Upper lobe of left lung (tissue), 6 donors: ENCODE data around the gene FN3K. TPM values are rescaled to one million over a fixed set of nuclear protein-coding genes. Genes with fewer than 3 reads are reported as not detected.
"Not testable (repeated sequence)": the region's sequence is repeated elsewhere in the genome, so short reads cannot be mapped to it uniquely, and the experiment has no call there.

Source experiments
- ATAC-seq, 2 donors: fragments of 200-7000 bp; cut with Tn5 transposase; one replicate each; pipeline ENCODE4 v1.9.1; 2022; ENCODE audit warnings: mild to moderate bottlenecking in 2 of 2, moderate library complexity in 2 of 2; ENCODE audit not compliant: low FRiP score in 2 of 2
- DNase-seq, 2 donors: peaks; one replicate each; pipeline ENCODE4 v3.0.0-alpha.2; 2019 to 2020
- H3K27ac ChIP-seq, 4 donors: fragments of 200-600 bp; sonication (generic); one replicate each; pipeline ENCODE4 v1.5.1; 2016 to 2019
- H3K27me3 ChIP-seq, 4 donors: fragments of 200-600 bp; sonication (generic); one replicate each; pipeline ENCODE4 v1.5.1; 2017 to 2019
- H3K36me3 ChIP-seq, 4 donors: fragments of 200-600 bp; sonication (generic); one replicate each; pipeline ENCODE4 v1.5.1; 2016 to 2019
- H3K4me1 ChIP-seq, 4 donors: fragments of 200-600 bp; sonication (generic); one replicate each; pipeline ENCODE4 v1.5.1; 2018 to 2019
- H3K4me3 ChIP-seq, 4 donors: fragments of 200-600 bp; sonication (generic); one replicate each; pipeline ENCODE4 v1.5.1; 2017 to 2019; ENCODE audit warnings: mild to moderate bottlenecking in 2 of 4, moderate library complexity in 1 of 4
- H3K9me3 ChIP-seq, 4 donors: fragments of 200-600 bp; sonication (generic); one replicate each; pipeline ENCODE4 v1.5.1; 2018 to 2019
- EP300 ChIP-seq, 4 donors: sonication (generic); formaldehyde crosslinking; IDR thresholded peaks; one replicate each; pipeline ENCODE4 v1.5.1; 2017; ENCODE audit warnings: antibody characterized with exemption in 4 of 4, control low read depth in 2 of 4
- POLR2A ChIP-seq, 4 donors: fragments of 450-650 bp; IDR thresholded peaks; one replicate each; pipeline ENCODE4 v1.5.1; 2016 to 2017; ENCODE audit warnings: antibody characterized with exemption in 4 of 4, mild to moderate bottlenecking in 2 of 4
- POLR2AphosphoS5 ChIP-seq, 2 donors: sonication (generic); formaldehyde crosslinking; IDR thresholded peaks; one replicate each; pipeline ENCODE4 v1.5.1; 2017; ENCODE audit warnings: antibody characterized with exemption in 2 of 2
- WGBS, 2 donors: methylation state at CpG; one replicate each; pipeline ENCODE4 v1.1.5; 2017 to 2018; 5-methylcytosine and 5-hydroxymethylcytosine counted together
- total RNA-seq, 6 donors: library from RNA; depleted of rRNA in 4 of 6; stranded (reverse); fragments of >200 nt in 4 of 6; gene quantifications; one replicate each; pipeline versions ENCODE4 v1.1.0 to v1.2.1, GENCODE V29; 2016 to 2021
- TF ChIP-seq, protein P1 (sequence below), 6 experiments: fragments of 450-650 bp in 4 of 6; fragments of 200-600 bp in 2 of 6; sonication (generic) in 2 of 6; IDR thresholded peaks; one replicate each; pipeline ENCODE4 v1.5.1; 2016 to 2019; ENCODE audit warnings: antibody characterized with exemption in 6 of 6
- donor health status: DM: no; HTN: no; CAD: no; lungs with moderate emphysema.
- donor health status: DM: no; HTN: yes; CAD: no; lungs with severe emphysema.

Gene FN3K
- total RNA-seq, 6 donors from 2014 or later: 10.8 to 63.9 (median 30.7) TPM

DNA sequence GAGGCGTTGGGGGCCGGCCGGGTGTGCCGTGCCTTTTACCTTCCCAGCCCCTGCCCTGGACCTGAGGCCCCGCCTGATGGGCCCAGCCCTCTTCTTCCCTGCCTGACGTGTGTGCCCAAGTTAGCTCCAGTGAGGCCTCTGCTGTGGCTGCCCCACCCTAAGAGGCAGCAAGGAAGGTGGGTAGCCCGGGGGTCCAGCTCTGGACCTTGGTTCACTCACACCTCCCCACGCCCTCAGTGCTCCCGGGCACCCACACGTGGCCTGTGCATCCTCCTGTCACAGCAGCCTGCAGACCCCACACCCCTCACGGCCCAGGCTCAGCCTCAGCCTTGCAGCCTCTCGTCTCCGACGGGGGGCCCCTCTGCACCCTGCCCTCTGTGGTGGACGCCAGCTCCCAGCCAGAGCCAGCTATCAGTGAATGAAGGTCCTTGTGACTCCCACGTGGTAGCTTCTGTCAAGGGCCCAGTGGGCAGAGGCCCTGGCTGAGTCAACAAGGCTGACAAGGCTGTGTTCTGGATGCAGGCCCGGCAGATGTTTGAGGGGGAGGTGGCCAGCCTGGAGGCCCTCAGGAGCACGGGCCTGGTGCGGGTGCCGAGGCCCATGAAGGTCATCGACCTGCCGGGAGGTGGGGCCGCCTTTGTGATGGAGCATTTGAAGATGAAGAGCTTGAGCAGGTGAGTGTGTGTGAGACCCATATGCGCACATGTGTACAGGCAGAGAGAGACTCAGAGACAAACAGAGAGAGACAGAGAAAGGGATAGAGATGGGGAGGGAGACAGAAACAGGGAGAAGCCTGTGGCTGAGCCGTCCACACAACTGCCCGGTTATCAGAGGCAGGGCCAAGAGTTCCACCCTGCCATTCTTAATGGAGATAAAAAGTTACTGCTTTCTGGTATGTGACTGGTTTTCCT, 2.8 kb downstream of the FN3K start:
- 78 to 79% methylated on average over 21 to 24 of the region's 26 CpGs for WGBS, 2 donors
- Histone ChIP-seq H3K4me1 (peaks cover 8 to 31% (median 24%) of the 10 kb centered on the region in 4 donors), H3K9me3 (peaks cover 0 to 10% (median 4%) of the 10 kb centered on the region in 4 donors), H3K27ac (peak overlapping the region in 1 of 4 donors; percentile 11), H3K36me3 (peaks cover 9 to 40% (median 26%) of the 10 kb centered on the region in 4 donors), H3K27me3 (no peaks in the 10 kb centered on the region), H3K4me3 (no peak overlapping the region)
- TF ChIP-seq EP300 (IDR thresholded peaks at IDR 0.05) (no peak), POLR2A (IDR thresholded peaks at IDR 0.05) (no peak), POLR2AphosphoS5 (IDR thresholded peaks at IDR 0.05) (no peak)
- TF ChIP-seq, protein P1, sequence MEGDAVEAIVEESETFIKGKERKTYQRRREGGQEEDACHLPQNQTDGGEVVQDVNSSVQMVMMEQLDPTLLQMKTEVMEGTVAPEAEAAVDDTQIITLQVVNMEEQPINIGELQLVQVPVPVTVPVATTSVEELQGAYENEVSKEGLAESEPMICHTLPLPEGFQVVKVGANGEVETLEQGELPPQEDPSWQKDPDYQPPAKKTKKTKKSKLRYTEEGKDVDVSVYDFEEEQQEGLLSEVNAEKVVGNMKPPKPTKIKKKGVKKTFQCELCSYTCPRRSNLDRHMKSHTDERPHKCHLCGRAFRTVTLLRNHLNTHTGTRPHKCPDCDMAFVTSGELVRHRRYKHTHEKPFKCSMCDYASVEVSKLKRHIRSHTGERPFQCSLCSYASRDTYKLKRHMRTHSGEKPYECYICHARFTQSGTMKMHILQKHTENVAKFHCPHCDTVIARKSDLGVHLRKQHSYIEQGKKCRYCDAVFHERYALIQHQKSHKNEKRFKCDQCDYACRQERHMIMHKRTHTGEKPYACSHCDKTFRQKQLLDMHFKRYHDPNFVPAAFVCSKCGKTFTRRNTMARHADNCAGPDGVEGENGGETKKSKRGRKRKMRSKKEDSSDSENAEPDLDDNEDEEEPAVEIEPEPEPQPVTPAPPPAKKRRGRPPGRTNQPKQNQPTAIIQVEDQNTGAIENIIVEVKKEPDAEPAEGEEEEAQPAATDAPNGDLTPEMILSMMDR (IDR thresholded peaks at IDR 0.05): no peak
- ATAC-seq: peak in 1 of 2 donors; percentile 54
- peak; percentile 78 to 79 for DNase-seq

DNA sequence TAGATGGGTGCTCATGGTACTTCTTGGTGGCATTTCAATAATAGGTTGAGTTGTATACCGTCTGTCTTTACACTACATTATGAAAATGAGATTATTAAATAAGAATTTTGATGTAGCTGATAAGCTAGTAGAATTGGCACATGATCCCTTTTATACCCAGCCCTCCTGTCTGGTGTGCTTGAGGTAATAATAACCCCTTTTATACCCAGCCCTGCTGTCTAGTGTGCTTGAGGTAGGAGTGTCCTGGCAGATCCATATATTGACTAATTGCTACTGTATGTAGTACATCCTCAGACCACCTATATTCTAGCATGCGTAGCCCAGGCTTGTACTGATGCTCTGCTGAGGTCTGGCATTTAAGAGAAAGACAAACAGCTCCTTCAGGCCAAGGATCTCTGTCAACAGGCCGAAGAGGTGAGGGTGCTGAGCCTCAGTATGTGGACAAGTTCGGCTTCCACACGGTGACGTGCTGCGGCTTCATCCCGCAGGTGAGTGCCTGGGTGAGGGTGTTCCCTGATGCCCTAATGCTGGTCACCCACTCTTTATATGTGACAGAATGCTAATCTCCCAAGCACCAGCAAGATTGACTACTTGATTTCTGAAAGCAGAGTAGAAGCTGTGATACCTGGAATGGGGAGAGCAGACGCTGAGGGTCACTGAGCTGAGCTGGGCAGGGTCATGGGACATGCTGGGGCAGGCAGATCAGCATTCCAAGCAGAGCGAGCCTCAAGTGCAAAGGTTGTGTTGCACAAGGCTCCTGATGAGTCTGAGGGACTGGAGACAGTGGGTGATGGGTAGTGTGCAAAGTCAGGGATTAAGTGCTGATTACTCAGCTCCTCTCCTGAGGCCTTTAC, 5.7 kb downstream of the FN3K start:
- no peak for DNase-seq
- Histone ChIP-seq H3K9me3 (peaks cover 0 to 10% (median 4%) of the 10 kb centered on the region in 4 donors), H3K27ac (no peak overlapping the region), H3K27me3 (no peaks in the 10 kb centered on the region), H3K4me3 (no peak overlapping the region), H3K36me3 (peaks cover 9 to 40% (median 26%) of the 10 kb centered on the region in 4 donors), H3K4me1 (peaks cover 4 to 19% (median 14%) of the 10 kb centered on the region in 4 donors)
- TF ChIP-seq EP300 (IDR thresholded peaks at IDR 0.05): no peak
- no peak for TF ChIP-seq POLR2A (IDR thresholded peaks at IDR 0.05)
- TF ChIP-seq, protein P1 (IDR thresholded peaks at IDR 0.05): no peak
- TF ChIP-seq POLR2AphosphoS5 (IDR thresholded peaks at IDR 0.05): no peak
- 93 to 95% methylated on average over 9 to 10 of the region's 10 CpGs for WGBS, 2 donors
- no peak for ATAC-seq

DNA sequence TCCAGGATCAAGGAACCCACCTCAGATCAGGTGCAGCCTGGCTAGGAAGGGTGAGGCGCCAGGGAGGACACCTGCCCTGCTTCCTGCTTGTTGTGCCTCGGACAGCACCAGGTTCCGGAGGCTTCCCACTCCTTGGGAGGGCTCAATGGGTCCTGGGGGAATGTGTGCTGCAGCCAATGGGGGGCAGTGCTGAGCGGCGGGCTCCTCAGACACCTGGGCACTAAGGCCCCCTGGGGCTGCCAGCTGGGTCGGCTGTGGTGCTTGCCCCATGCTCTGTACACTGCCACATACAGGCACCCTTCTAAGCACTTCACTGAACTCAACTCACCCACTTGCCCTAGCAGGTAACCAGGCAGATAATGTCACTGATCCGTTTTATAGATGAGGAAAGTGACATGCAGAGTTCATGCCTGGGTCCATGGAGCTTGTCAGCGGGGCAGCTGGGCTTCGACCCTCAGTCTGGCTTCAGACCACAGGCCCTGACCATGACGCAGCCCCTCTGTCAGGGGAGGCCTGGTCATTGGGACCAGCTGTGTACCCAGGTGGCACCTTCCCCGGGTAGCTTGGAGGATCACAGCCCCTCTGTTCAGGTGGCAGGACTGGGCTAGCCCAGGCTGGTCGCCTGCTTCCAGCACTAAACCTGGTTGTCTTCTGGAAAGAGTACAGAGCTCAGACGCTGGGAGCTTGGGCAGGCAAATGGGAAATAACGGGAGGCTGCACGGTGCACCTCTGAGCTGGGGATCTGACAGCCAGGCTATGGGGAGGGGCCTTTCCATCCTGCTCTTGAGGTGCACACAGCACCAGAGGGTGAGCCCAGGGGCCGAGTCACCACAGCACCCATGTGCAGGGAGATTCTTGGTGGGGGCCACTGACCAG, 8.2 kb downstream of the FN3K start:
- no peak for TF ChIP-seq POLR2A (IDR thresholded peaks at IDR 0.05)
- no peak for TF ChIP-seq POLR2AphosphoS5 (IDR thresholded peaks at IDR 0.05)
- no peak for TF ChIP-seq EP300 (IDR thresholded peaks at IDR 0.05)
- H3K36me3 ChIP-seq: peaks cover 9 to 40% (median 26%) of the 10 kb centered on the region in 4 donors
- H3K9me3 ChIP-seq: peaks cover 0 to 10% (median 4%) of the 10 kb centered on the region in 4 donors
- no peaks in the 10 kb centered on the region for H3K27me3 ChIP-seq
- 94 to 96% methylated on average over 4 to 15 of the region's 16 CpGs for WGBS, 2 donors
- DNase-seq: no peak
- ATAC-seq: peak; percentile 35 to 45
- no peaks in the 10 kb centered on the region for H3K4me1 ChIP-seq
- H3K4me3 ChIP-seq: no peak overlapping the region
- no peak overlapping the region for H3K27ac ChIP-seq

DNA sequence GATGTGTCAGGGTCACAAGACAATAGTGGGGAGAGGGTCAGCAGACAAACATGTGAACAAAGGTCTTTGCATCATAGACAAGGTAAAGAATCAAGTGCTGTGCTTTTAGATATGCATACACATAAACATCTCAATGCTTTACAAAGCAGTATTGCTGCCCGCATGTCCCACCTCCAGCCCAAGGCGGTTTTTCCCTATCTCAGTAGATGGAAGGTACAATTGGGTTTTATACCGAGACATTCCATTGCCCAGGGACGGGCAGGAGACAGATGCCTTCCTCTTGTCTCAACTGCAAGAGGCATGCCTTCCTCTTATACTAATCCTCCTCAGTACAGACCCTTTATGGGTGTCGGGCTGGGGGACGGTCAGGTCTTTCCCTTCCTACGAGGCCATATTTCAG, 9.3 kb downstream of the FN3K start:
- not testable (repeated sequence) for H3K4me1 ChIP-seq, H3K4me3 ChIP-seq, H3K27me3 ChIP-seq, ATAC-seq, DNase-seq, H3K27ac ChIP-seq
- 68 to 73% methylated on average over 5 to 7 of the region's 7 CpGs for WGBS, 2 donors
- peaks cover 0 to 10% (median 4%) of the 10 kb centered on the region in 4 donors for H3K9me3 ChIP-seq
- peaks cover 9 to 33% (median 25%) of the 10 kb centered on the region in 4 donors for H3K36me3 ChIP-seq

DNA sequence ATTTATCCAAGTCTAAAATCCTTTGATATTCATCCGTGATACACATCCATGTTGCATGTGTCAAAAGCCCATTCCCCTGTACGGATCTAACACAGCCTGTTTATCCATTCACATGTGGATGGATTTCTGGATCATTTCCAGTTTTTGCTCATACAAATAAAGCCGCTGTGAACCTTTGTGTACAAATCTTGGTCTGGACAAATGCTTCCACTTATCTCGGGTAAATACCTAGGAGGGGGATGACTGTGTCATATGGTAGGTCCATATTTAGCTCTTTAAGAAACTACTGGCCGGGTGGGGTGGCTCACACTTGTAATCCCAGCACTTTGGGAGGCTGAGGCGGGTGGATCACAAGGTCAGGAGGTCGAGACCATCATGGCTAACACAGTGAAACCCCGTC, 10.1 kb downstream of the FN3K start:
- Histone ChIP-seq H3K27me3 (no peaks in the 10 kb centered on the region), H3K9me3 (peaks cover 0 to 10% (median 2%) of the 10 kb centered on the region in 4 donors), H3K4me3 (no peak overlapping the region), H3K27ac (no peak overlapping the region), H3K36me3 (peaks cover 9 to 26% (median 21%) of the 10 kb centered on the region in 4 donors), H3K4me1 (no peaks in the 10 kb centered on the region)
- DNase-seq (no peak), ATAC-seq (no peak)
- TF ChIP-seq POLR2A (IDR thresholded peaks at IDR 0.05): no peak
- TF ChIP-seq POLR2AphosphoS5 (IDR thresholded peaks at IDR 0.05): no peak
- TF ChIP-seq EP300 (IDR thresholded peaks at IDR 0.05): no peak
- TF ChIP-seq, protein P1 (IDR thresholded peaks at IDR 0.05): no peak
- WGBS, 2 donors: 66 to 71% methylated on average over 8 of the region's 8 CpGs
